Stimulated activated CD8-positive, alpha-beta memory T cell treated with anti-CD3 and anti-CD28 coated beads, Interleukin-15, amount 100 ng/mL, for 24 hours (primary cell): Measurements from ENCODE around the gene IZUMO4.
A peak's percentile ranks its signal among the peaks of the same experiment; 100 is the strongest.

Experiments
- DNase-seq: peaks from one replicate; pipeline ENCODE4 v3.0.0-alpha.2; 2020; ENCODE audit warnings: low read depth

IZUMO4 gene, protein sequence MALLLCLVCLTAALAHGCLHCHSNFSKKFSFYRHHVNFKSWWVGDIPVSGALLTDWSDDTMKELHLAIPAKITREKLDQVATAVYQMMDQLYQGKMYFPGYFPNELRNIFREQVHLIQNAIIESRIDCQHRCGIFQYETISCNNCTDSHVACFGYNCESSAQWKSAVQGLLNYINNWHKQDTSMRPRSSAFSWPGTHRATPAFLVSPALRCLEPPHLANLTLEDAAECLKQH

DNA sequence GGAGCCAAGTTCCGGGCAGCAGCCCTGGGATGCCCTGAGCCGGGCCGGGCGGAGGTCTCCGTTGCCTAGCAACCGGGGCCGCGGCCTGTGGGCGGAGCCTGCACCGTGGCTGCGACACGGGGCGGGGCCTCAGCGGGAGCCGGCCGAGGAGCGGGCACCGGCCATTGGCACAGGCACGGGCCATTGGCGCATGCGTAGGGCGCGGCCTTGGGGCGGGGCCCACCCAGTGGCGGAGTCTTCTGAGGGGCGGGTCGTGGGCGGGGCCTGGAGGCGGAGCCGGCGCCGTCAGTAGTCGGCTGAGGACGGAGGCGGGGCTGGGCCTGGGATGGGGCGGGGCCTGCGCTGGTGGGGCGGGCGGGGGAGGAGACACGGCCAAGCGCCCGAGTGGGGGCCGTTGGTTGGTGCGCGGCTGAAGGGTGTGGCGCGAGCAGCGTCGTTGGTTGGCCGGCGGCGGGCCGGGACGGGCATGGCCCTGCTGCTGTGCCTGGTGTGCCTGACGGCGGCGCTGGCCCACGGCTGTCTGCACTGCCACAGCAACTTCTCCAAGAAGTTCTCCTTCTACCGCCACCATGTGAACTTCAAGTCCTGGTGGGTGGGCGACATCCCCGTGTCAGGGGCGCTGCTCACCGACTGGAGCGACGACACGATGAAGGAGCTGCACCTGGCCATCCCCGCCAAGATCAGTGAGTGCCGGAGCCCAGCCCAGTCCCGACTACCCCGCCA, at the start of gene IZUMO4:
Gene IZUMO4, plus strand, starts transcription at position 436 of the 723 bp plus-strand sequence. Its CDS starts 31 bp downstream, at position 467.
- DNase-seq = peak; percentile 100

DNA sequence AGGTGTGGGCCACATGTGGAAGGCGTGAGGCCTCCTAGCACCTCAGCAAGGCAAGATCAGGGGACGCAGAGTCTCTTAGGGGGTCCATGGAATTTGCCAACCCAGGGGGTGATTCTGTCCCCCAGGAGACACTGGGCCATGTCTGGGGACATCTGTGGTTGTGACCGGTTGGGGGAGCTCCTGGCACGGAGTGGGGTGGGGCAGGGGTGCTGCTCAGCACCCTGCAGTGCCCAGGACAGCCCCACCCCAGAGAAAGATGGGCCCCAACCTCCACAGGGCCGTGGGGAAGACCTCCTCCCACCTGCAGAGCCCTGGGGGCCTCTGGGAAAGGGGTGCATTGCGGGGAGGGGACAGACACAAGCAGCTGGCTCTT, 49.7 kb upstream of the IZUMO4 start:
- no peak for DNase-seq

DNA sequence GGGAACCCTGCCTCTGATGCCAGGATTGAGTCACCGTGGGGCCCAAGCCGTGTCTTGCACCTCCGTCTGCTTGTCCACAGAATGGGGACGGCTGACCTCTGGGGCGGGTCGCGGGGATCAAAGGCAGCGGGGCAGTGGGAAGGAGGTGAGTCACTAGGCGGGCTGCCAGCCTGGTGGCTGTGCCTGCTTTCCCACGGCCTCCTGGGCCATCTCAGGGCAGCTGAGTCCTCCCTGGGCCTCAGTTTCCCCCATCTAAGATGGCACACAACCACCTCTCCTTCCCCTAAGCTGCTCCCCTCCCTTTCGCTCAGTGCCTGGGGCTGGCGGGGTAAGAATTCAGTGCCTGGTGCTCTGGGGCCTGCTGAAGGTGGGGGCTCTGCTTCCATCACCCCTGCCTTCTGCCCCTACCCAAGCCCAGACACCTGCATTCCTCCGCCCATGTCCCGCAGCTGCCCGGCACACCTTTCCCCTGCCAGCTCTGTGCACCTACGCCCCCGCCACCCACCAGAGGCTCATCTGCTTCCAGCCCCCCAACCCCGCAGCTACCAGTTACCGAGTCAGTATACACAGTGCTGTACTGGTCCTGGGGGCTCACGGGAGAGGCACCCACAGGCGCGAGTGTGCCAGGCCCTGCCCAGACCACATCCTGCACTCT, 49.1 kb upstream of the IZUMO4 start:
- DNase-seq = no peak

GRCh38 chr19:2048104-2048958, 48.4 kb upstream of the IZUMO4 start:
- DNase-seq = no peak

- no peak for DNase-seq
Measured at GRCh38 chr19:2048959-2049740, 47.6 kb upstream of the IZUMO4 start.

DNA sequence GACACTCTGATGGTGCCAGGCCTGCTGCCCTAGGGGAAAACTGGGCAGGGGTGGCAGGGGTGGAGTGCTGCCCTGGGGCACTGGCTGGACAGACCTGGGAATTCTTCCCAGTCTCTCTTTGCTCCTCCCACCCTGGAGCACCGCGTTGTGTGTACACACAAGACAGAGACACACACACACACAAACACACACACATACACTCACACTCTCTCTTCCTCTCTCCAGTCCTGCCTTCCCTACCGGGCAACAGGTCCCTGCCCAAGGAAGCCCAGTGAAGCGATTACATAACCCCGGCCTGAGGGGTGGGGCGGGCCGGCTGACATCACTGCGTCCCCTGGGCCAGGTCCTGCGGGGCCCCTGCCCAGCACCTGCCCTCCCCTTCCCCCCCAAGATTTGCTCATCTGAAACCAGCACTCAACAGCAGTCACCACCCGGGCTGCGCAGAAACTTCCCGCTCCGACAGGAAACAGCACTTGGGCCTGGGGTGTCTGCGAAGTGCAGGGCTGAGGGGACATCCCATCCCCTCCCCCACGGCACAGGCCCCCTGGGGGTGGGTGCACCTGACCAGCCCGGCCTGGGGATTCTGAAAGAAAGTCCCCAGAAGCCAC, 46.9 kb upstream of the IZUMO4 start:
- no peak for DNase-seq

- no peak for DNase-seq
Measured at GRCh38 chr19:2050349-2050990, 46.2 kb upstream of the IZUMO4 start.

DNA sequence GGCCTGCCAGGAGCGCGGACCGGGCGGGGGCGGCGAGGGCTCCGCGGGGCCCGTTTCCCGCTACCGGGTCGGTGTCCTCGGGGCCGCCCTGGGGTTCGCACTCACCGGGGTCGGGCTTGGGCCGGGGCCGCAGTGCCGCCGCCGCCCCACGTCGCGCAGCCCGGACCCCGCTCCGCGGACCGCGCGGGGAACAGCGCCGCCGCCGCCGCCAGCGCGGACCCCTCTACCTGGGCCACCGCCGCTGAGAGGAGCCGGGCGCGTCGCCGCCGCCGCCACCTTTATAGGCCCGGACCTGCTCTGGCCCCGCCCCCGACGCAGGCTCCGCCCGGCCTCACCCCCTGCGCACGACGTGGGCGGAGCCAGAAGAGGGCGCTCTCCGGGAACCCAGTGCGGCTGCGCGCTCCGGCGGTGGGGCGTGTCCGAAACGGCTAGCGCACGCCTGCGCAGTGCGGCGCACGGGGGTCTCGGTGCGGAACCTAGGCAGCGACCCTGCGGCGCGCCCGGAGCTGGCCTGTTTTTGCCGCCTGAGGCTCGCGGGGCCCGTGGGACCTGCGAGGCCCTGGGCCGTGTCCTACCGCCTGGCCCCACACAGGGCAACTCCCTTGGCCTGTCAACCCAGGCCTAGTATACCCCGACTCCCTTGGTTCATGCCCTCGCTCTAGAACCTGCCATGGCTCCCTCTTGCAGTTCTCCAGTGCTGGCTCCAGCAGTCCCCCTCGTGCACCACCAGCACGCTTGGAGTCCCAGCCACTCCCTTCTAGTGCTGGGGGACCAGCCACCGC, 45.5 kb upstream of the IZUMO4 start, which contains the start of gene MKNK2:
Gene MKNK2, minus strand, starts transcription at position 254 of the 782 bp plus-strand sequence. CDS start 393 bp downstream, outside the sequence.
- DNase-seq = peak; percentile 96

GRCh38 chr19:2051773-2052704, 44.7 kb upstream of the IZUMO4 start:
- DNase-seq = no peak

DNA sequence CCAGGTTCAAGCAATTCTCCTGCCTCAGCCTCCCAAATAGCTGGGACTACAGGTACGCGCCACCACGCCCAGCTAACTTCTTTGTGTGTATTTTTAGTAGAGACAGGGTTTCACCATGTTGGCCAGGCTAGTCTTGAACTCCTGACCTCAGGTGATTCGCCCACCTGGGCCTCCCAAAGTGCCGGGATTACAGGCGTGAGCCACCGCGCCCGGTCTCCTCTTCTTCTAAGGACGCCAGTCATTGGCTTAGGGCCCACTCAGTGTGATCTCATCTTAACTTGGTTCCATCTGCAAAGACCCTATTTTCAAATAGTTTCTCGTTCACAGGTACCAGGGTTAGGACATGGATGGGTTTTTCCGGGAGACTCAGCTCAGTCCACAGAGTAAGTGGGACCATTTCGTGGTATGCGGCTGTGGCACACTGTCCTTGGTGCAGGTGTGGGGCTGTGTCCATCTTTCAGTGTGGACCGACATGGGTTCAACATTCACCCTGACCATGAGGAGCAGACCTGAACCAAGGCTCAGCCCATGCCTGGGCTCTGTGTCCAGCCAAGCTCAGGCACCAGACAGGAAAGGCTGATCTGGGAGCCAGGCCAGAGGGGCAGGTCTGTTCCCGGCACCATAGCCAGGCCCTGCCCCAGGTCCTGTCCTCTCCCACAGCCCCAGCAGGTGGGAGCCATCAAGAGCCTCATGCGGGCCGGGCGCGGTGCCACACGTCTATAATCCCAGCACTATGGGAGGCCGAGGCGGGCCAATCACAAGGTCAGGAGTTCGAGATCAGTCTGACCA, 42.9 kb upstream of the IZUMO4 start:
- no peak for DNase-seq

GRCh38 chr19:2054763-2055162, 42.0 kb upstream of the IZUMO4 start:
- no peak for DNase-seq

- no peak for DNase-seq
Measured at GRCh38 chr19:2055931-2056836, 40.5 kb upstream of the IZUMO4 start.

DNA sequence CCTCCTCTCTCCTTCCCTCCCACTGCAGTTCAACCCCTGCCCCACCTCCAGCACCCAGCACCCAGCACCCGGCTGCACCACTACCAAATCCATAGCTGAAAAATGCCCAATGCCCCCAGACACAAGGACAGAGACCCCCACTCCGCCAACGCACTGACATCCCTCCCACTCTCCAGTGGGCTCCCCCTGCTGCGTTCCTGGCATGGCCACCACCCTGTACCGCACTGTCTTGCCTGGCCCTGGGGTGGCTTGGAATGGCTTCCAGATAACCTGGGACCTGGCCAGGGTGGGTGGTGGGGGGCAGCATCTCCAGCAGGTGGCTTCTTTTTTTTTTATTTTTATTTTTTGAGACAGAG, 39.9 kb upstream of the IZUMO4 start:
- no peak for DNase-seq

DNA sequence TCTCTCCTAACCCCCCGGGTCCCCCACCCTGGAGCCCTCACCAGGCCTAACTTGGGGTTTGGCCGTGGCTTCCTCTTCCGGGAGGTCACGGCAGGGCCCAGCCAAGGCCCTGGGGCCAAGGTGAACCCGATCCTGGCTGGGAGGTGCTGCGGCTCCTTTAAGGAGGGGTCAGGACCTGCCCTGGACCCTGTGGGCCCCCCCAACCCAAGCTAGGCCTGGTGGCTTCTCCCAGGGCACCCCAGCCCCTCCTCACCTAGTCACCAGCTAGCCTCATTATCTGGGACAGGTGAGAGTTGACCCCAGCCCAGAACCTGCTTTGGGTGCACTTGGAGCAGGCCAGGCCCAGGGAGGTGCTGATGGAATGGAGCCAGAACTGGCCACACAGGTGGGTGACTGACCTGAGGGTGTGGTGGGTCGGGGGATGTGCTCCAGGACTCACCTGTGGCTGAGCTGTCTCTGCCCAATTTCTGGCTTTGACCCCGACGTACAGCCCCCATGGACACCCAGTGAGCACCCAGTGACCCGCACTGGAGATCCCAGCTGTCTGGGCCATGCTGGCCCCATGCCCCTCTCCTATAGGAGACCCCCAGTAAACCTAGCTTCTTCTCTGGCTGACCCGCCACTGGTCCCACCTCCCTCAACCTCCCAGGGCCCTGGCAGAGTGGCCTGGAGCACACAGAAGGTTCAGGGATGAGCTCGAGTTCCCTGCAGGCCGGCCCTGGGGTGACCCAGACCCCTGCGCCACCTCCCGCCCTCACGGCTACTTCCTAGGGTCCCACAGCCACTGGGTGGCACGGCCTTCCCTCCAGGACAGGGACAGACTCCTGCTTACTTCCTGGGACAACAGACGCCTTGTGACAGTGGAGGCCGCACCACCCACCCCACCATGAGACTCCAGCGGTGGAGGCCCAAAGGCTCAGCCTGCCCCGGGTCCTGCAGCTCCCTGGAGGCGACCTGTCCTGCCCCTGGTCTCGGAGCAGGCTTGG, 38.9 kb upstream of the IZUMO4 start:
- DNase-seq = no peak
